NCI-H82 treated with DMSO at 0.1 percent for 48 hours (cell line): ENCODE data around the gene CXorf51A.
"Not testable (repeated sequence)": the region's sequence is repeated elsewhere in the genome, so short reads cannot be mapped to it uniquely, and the experiment has no call there.

Experiments
- DNase-seq: peaks from one replicate; lab custom pipeline; 2025; ENCODE audit not compliant: unreplicated experiment; lab: John Stamatoyannopoulos, UW

CXorf51A gene

GRCh38 chrX:146814644-146815043 lies at the start of gene CXorf51A:
Gene CXorf51A, minus strand, starts transcription at chrX:146814744. Its CDS starts 21 bp downstream, at chrX:146814723.
- not testable (repeated sequence) for DNase-seq

- no peak for DNase-seq
Observed at GRCh38 chrX:146863566-146863965, 49.0 kb upstream of the CXorf51A start.

- DNase-seq = no peak
Observed at GRCh38 chrX:146854281-146854680, 39.7 kb upstream of the CXorf51A start.

DNA sequence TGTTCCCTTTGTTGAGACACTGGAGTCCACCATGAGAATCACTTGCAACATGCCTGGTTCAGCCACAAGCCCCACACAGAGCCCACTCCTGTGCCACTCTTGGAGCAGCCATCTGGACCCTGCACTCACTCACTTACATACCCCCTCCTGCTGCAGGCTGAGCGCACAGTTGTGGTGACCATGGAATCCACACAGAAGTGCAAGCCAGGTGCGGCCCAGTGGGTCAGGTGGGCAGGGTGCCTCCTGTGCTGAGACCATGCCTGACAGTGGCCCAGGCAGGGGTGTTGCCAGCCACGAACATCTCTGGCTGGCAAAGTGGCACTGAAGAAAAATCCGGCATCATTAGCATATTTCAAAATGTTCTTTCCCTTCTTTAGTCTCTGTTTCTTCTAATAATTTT lies 17.4 kb upstream of the CXorf51A start:
- DNase-seq = no peak

- not testable (repeated sequence) for DNase-seq
Observed at GRCh38 chrX:146809471-146809870, 5.1 kb downstream of the CXorf51A start, which contains the start of gene CXorf51B. Gene CXorf51B, plus strand, starts transcription at chrX:146809771. Its CDS starts 21 bp downstream, at chrX:146809792.
